IPS-20b (cell line): Measurements from ENCODE around the gene ABCA9.
A peak's percentile ranks its signal among the peaks of the same experiment; 100 is the strongest.
"Not testable (repeated sequence)": the region's sequence is repeated elsewhere in the genome, so short reads cannot be mapped to it uniquely, and the experiment has no call there.

Source experiments
- H3K27ac ChIP-seq: one replicate; pipeline ENCODE4 v1.5.1; 2013; ENCODE audit warnings: low read length
- H3K27me3 ChIP-seq: 2 replicates; pipeline ENCODE4 v1.6.1; 2013; ENCODE audit warnings: mild to moderate bottlenecking, low read length, inconsistent platforms; ENCODE audit not compliant: insufficient read depth
- H3K36me3 ChIP-seq: 2 replicates; pipeline ENCODE4 v1.6.1; 2013; ENCODE audit warnings: low read depth, mild to moderate bottlenecking, inconsistent platforms, low read length, moderate library complexity; ENCODE audit not compliant: insufficient read depth
- H3K4me1 ChIP-seq: 2 replicates; pipeline ENCODE4 v1.6.1; 2013; ENCODE audit warnings: mild to moderate bottlenecking, control low read depth, inconsistent platforms, low read length, moderate library complexity; ENCODE audit not compliant: insufficient read depth
- H3K4me3 ChIP-seq: 2 replicates; pipeline ENCODE4 v1.5.1; 2013; ENCODE audit warnings: mild to moderate bottlenecking, low read length, inconsistent platforms
- H3K9ac ChIP-seq: 2 replicates; pipeline ENCODE4 v1.6.1; 2013; ENCODE audit warnings: low read depth, mild to moderate bottlenecking, inconsistent platforms, low read length, moderate library complexity
- H3K9me3 ChIP-seq: 2 replicates; pipeline ENCODE4 v1.6.1; 2013; ENCODE audit warnings: mild to moderate bottlenecking, low read depth, low read length, inconsistent platforms; ENCODE audit not compliant: insufficient read depth

The ABCA9 gene

DNA sequence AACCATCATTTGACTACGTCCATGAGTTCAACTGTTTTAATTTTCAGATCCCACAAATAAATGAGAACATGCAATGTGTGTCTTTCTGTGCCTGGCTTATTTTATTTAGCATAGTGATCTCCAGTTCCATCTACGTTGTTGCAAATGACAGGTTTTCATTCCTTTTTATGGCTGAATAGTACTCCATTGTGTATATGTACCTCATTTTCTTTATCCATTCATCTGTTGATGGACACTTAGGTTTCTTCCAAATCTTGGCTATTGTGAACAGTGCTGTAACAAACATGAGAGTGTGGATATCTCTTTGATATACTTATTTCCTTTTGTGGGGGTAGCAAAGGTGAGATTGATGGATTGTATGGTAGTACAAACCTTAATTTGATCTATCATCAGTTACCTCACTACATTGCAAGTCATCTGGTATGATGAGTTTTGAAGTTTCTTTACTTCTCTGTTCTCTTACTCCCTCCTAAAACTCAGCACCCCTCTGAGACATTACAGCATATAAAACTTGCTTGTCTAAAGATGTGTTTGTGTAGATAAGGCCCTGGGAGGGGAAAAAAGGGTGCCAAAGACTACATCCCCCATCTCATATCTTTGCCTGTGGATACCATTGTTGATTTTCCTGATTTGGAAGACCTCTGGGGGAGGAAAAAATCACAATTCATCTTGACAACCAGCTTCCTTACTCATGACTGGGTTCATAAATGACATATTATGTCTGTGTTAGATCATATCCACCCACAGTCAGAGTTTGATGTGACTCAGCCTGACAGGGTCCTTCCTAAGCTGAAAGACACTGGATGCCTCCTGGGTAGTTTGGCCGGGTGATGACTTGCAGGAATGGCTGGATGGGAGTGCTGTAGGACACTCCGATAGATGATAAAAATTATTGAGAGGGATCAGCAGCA lies 47.6 kb downstream of the ABCA9 start:
- Histone ChIP-seq H3K27ac (no peak overlapping the region), H3K9ac (no peak overlapping the region), H3K27me3 (no peaks in the 10 kb centered on the region), H3K4me3 (no peak overlapping the region), H3K36me3 (no peaks in the 10 kb centered on the region), H3K4me1 (no peaks in the 10 kb centered on the region), H3K9me3 (no peaks in the 10 kb centered on the region)

DNA sequence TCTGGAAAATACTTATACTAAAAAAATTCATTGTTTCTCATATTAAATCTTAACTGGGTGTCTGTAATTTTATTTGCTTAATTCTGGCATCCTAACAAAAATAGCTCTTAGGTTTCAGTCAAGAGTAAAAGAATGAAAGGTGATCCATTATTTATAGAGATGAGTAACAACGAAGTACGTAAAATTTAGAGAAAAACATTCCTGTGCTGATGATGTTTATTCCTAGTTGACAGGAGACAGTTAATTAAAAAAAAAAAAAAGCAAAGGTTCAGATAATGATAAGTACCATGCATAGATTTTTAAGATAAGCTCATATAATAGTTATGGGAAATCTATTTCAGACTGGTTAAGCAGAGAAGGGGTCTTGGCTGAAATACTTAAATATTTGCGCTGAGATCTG lies 50.8 kb downstream of the ABCA9 start:
- Histone ChIP-seq H3K4me3 (no peak overlapping the region), H3K36me3 (no peaks in the 10 kb centered on the region), H3K27ac (no peak overlapping the region), H3K27me3 (no peaks in the 10 kb centered on the region), H3K9ac (no peak overlapping the region), H3K9me3 (no peaks in the 10 kb centered on the region), H3K4me1 (no peaks in the 10 kb centered on the region)

GRCh38 chr17:69004759-69005158 lies 56.0 kb downstream of the ABCA9 start:
- H3K27me3 ChIP-seq, H3K9me3 ChIP-seq, H3K27ac ChIP-seq, H3K4me1 ChIP-seq, H3K9ac ChIP-seq, H3K36me3 ChIP-seq: not testable (repeated sequence)
- H3K4me3 ChIP-seq: peak overlapping the region; percentile 20; the same call in 1 of the 2 replicates

DNA sequence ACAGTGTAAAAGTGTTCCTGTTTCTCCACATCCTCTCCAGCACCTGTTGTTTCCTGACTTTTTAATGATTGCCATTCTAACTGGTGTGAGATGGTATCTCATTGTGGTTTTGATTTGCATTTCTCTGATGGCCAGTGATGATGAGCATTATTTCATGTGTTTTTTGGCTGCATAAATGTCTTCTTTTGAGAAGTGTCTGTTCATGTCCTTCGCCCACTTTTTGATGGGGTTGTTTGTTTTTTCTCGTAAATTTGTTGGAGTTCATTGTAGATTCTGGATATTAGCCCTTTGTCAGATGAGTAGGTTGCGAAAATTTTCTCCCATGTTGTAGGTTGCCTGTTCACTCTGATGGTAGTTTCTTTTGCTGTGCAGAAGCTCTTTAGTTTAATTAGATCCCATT lies 61.0 kb downstream of the ABCA9 start:
- H3K27me3 ChIP-seq, H3K27ac ChIP-seq, H3K4me3 ChIP-seq, H3K9me3 ChIP-seq, H3K36me3 ChIP-seq, H3K9ac ChIP-seq, H3K4me1 ChIP-seq: not testable (repeated sequence)

DNA sequence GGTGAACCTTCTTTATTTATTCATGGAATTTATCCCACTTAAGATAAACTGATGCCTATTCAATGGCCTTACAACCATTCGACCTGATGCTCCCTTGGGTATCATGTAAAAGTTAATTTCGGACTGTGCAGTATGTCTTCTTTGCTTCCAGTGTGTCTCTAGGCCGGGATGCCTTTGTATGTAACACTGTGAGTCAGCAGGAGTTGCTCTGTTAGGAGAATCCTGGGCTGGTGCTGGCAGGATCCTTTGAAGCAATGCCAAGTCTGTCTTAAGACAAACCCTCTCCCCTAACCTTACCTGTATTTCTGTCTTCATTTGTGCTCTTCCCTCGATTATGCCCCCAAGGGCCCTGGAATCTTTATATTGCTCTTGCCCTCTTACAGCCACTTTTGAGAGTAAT lies 67.6 kb downstream of the ABCA9 start:
- no peak overlapping the region for H3K9ac ChIP-seq
- no peaks in the 10 kb centered on the region for H3K27me3 ChIP-seq
- H3K9me3 ChIP-seq: no peaks in the 10 kb centered on the region
- H3K4me3 ChIP-seq: no peak overlapping the region
- H3K4me1 ChIP-seq: no peaks in the 10 kb centered on the region; the same call in 1 of the 2 replicates
- no peak overlapping the region for H3K27ac ChIP-seq
- no peaks in the 10 kb centered on the region for H3K36me3 ChIP-seq

GRCh38 chr17:68987966-68988365 lies 72.8 kb downstream of the ABCA9 start:
- no peak overlapping the region for H3K4me3 ChIP-seq

DNA sequence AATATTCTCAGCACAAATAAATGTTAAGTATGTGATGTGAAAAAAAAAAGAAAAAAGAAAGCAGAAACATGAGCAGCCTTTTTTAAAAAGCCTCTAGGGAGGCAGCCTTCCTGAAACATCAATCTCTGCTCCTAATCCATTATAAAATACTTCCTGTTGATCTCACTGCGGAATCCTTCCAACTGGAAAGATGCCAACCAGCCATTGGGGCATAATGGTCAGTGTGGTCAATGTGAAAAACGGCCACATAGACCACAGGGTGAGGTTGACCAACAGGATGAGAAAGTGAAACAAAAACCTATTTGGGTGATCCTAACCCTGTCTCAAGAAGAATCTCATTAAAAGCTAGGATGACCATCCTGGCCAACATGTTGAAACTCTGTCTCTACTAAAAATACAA lies 79.4 kb downstream of the ABCA9 start:
- Histone ChIP-seq H3K4me1 (no peaks in the 10 kb centered on the region), H3K4me3 (no peak overlapping the region), H3K9ac (no peak overlapping the region), H3K36me3 (no peaks in the 10 kb centered on the region), H3K27ac (no peak overlapping the region), H3K9me3 (no peaks in the 10 kb centered on the region), H3K27me3 (no peaks in the 10 kb centered on the region)

More at GRCh38 chr17:68987966-68988365, 72.8 kb downstream of the ABCA9 start:
- Histone ChIP-seq H3K9ac (no peak overlapping the region), H3K27me3 (no peaks in the 10 kb centered on the region), H3K36me3 (no peaks in the 10 kb centered on the region), H3K9me3 (no peaks in the 10 kb centered on the region), H3K27ac (no peak overlapping the region), H3K4me1 (no peaks in the 10 kb centered on the region; the same call in 1 of the 2 replicates)

GRCh38 chr17:68973098-68973846 lies 87.5 kb downstream of the ABCA9 start:
- H3K4me3 ChIP-seq: no peak overlapping the region
- no peak overlapping the region for H3K9ac ChIP-seq
- H3K9me3 ChIP-seq: no peaks in the 10 kb centered on the region
- no peaks in the 10 kb centered on the region for H3K36me3 ChIP-seq
- no peak overlapping the region for H3K27ac ChIP-seq
- no peaks in the 10 kb centered on the region for H3K4me1 ChIP-seq
- no peaks in the 10 kb centered on the region for H3K27me3 ChIP-seq

DNA sequence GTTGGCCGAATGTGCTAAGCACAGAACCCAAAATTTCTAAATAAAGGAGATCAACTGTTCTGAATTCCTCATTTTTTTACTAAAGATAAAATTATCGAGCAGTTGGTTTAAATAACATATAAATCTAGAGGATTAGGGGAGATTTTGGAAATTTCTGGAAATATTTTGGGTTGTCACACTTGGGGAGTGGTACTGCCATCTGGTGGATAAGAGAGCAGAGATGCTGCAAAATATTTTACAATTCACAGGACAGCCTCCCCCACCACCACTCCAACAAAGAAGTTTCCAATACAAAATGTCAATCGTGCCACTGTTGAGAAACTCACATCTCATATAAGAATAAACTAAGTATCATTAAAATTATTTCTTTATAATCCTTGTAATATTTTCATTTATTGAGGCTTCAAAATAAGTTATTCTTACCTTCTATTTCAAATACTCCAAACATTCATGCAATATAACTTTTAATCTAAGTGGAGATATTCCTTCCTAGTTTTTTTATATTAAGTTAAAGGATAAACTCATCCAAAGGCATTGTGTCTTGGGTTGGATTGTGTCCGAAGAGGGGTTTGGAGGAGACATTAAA lies 88.5 kb downstream of the ABCA9 start:
- H3K9ac ChIP-seq: no peak overlapping the region
- H3K9me3 ChIP-seq: no peaks in the 10 kb centered on the region
- H3K4me1 ChIP-seq: no peaks in the 10 kb centered on the region
- H3K36me3 ChIP-seq: no peaks in the 10 kb centered on the region
- no peak overlapping the region for H3K4me3 ChIP-seq
- no peaks in the 10 kb centered on the region for H3K27me3 ChIP-seq
- no peak overlapping the region for H3K27ac ChIP-seq

GRCh38 chr17:68969101-68969500 lies 91.6 kb downstream of the ABCA9 start:
- Histone ChIP-seq H3K36me3 (no peaks in the 10 kb centered on the region), H3K9ac (no peak overlapping the region), H3K27me3 (no peaks in the 10 kb centered on the region), H3K27ac (no peak overlapping the region), H3K4me3 (no peak overlapping the region), H3K9me3 (no peaks in the 10 kb centered on the region), H3K4me1 (no peaks in the 10 kb centered on the region)

DNA sequence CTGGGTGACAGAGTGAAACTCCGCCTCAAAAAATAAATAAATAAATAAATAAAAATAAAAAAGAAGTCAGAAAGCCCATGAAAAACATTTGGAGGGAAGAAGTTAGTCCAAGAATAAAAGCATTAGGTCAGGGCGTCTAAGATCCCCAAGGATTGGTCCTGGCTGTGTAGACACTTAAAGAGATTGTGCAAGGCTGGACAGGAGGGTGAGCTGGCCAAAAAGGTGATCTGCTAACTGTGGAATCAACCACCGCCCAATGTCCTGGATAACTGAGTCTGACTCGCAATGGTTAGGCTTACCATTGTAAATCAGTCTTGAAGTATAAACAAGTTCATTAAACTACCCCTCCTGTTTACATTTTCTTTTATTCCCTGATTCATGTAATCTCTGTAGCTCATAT lies 96.8 kb downstream of the ABCA9 start:
- H3K27me3 ChIP-seq: no peaks in the 10 kb centered on the region

More for the DNA sequence above, 96.8 kb downstream of the ABCA9 start:
- no peak overlapping the region for H3K9ac ChIP-seq
- H3K27ac ChIP-seq: no peak overlapping the region
- no peaks in the 10 kb centered on the region for H3K9me3 ChIP-seq
- no peaks in the 10 kb centered on the region for H3K4me1 ChIP-seq
- no peaks in the 10 kb centered on the region for H3K36me3 ChIP-seq
- no peak overlapping the region for H3K4me3 ChIP-seq
